ENCODE data around the gene BMP6.
"Not testable (repeated sequence)": the region's sequence is repeated elsewhere in the genome, so short reads cannot be mapped to it uniquely, and the experiment has no call there.

Gene BMP6

DNA sequence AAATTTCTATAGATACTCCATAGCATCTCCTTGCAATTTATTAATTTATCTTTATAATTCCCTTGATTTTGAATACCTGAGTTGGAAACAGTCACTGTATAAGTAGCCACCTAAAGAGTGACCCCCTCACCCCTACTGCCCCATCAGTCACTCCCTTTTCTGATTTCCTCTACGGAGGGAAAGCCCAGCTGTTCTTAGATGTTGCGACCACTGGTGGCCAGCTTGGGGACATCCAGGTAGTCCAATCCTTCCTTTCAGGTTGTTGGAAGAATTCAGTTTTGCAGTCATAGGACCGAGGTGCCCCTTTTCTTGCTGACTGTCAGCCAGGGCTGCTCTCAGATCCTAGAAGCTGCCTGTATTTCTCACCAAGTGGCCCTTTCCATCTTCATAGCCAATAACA lies 87.8 kb downstream of the BMP6 start:
- no peak overlapping the region for H3K9ac ChIP-seq (ENCODE audit: low read length)
- H3K79me2 ChIP-seq (ENCODE audit: low read length) = peaks cover 75% of the 10 kb centered on the region
- no peak overlapping the region for H3K4me2 ChIP-seq (ENCODE audit: low read depth, low read length)
- no peaks in the 10 kb centered on the region for H3K9me2 ChIP-seq (replicated peaks; ENCODE audit: insufficient read depth, low read length)
- no peaks in the 10 kb centered on the region for H3K27me3 ChIP-seq (replicated peaks; ENCODE audit: insufficient read depth, low read length)
- no peak overlapping the region for H3K4me3 ChIP-seq (ENCODE audit: low read length)
- DNase-seq = no peak
- no peaks in the 10 kb centered on the region for H4K20me1 ChIP-seq (ENCODE audit: insufficient read depth, low read length)
- H2AFZ ChIP-seq (ENCODE audit: low read length) = no peak overlapping the region
- peaks cover 18% of the 10 kb centered on the region for H3F3A ChIP-seq (ENCODE audit: insufficient read depth, low read length)
- H3K36me3 ChIP-seq (replicated peaks; ENCODE audit: insufficient read depth, low read length) = 0 out of 2 replicates have a peak, but pooled peaks cover 3% of the 10 kb centered on the region
- H3K9me3 ChIP-seq (replicated peaks; ENCODE audit: insufficient read depth, low read length) = no peaks in the 10 kb centered on the region
- H3K27ac ChIP-seq (ENCODE audit: low read length) = no peak overlapping the region
- peaks cover 18% of the 10 kb centered on the region for H3K4me1 ChIP-seq (ENCODE audit: low read length)
- no peak for TF ChIP-seq EZH2 (optimal IDR thresholded peaks at IDR 0.05; ENCODE audit: low read depth, low read length)
- TF ChIP-seq, protein P1, sequence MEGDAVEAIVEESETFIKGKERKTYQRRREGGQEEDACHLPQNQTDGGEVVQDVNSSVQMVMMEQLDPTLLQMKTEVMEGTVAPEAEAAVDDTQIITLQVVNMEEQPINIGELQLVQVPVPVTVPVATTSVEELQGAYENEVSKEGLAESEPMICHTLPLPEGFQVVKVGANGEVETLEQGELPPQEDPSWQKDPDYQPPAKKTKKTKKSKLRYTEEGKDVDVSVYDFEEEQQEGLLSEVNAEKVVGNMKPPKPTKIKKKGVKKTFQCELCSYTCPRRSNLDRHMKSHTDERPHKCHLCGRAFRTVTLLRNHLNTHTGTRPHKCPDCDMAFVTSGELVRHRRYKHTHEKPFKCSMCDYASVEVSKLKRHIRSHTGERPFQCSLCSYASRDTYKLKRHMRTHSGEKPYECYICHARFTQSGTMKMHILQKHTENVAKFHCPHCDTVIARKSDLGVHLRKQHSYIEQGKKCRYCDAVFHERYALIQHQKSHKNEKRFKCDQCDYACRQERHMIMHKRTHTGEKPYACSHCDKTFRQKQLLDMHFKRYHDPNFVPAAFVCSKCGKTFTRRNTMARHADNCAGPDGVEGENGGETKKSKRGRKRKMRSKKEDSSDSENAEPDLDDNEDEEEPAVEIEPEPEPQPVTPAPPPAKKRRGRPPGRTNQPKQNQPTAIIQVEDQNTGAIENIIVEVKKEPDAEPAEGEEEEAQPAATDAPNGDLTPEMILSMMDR (IDR thresholded peaks at IDR 0.05; ENCODE audit: low read length) = no peak
- TF ChIP-seq EZH2phosphoT487 (IDR thresholded peaks at IDR 0.05; ENCODE audit: low read length) = no peak

DNA sequence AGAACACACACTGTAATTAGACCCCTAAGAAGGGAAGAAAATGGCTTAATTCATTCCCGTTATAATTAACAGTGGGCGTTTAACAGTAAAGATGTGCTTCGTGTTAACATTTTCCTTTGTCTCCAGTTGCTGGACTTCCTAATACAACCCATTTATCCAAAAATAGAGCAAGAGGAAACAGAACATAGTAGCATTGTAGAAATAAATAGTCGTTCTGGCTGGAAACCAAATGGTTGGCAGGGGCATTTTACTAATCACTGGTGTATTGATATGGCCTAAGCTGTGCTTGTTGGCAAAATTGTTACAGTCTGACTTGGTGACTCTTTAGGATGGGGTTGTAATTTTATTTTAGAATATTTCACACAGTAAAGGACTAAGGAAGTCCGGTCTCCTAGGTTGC lies 89.8 kb downstream of the BMP6 start:
- TF ChIP-seq, protein P1 (IDR thresholded peaks at IDR 0.05; ENCODE audit: low read length) = no peak
- TF ChIP-seq EZH2phosphoT487 (IDR thresholded peaks at IDR 0.05; ENCODE audit: low read length) = no peak
- TF ChIP-seq EZH2 (optimal IDR thresholded peaks at IDR 0.05; ENCODE audit: low read depth, low read length) = no peak
- no peak for DNase-seq

DNA sequence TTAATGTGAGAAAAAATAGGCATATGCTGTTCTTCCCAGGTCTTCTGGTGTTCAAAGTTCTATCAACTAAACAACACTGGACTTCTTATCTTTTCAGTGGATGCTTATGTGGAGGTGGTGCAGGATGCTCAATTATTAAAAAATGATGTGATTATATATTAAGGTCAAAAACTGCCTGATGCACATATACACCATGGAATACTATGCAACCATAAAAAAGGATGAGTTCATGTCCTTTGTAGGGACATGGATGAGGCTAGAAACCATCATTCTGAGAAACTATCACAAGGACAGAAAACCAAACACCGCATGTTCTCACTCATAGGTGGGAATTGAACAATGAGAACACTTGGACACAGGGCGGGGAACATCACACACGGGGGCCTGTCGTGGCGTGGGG lies 91.3 kb downstream of the BMP6 start:
- H3K9ac ChIP-seq (ENCODE audit: low read length); H3K27me3 ChIP-seq (replicated peaks; ENCODE audit: insufficient read depth, low read length); H3K4me2 ChIP-seq (ENCODE audit: low read depth, low read length); H3K9me2 ChIP-seq (replicated peaks; ENCODE audit: insufficient read depth, low read length); H3K4me1 ChIP-seq (ENCODE audit: low read length); H3K9me3 ChIP-seq (replicated peaks; ENCODE audit: insufficient read depth, low read length); H3K27ac ChIP-seq (ENCODE audit: low read length); H3K36me3 ChIP-seq (replicated peaks; ENCODE audit: insufficient read depth, low read length); DNase-seq; H2AFZ ChIP-seq (ENCODE audit: low read length); H4K20me1 ChIP-seq (ENCODE audit: insufficient read depth, low read length); H3K4me3 ChIP-seq (ENCODE audit: low read length); H3F3A ChIP-seq (ENCODE audit: insufficient read depth, low read length): not testable (repeated sequence)
- peaks cover 81% of the 10 kb centered on the region for H3K79me2 ChIP-seq (ENCODE audit: low read length)

More for the DNA sequence above, 89.8 kb downstream of the BMP6 start:
- Histone ChIP-seq H3F3A (ENCODE audit: insufficient read depth, low read length) (peaks cover 18% of the 10 kb centered on the region), H3K9me2 (replicated peaks; ENCODE audit: insufficient read depth, low read length) (no peaks in the 10 kb centered on the region), H3K9me3 (replicated peaks; ENCODE audit: insufficient read depth, low read length) (no peaks in the 10 kb centered on the region), H3K36me3 (replicated peaks; ENCODE audit: insufficient read depth, low read length) (no peaks in the 10 kb centered on the region), H3K4me2 (ENCODE audit: low read depth, low read length) (no peak overlapping the region), H3K4me1 (ENCODE audit: low read length) (peaks cover 18% of the 10 kb centered on the region), H3K27me3 (replicated peaks; ENCODE audit: insufficient read depth, low read length) (no peaks in the 10 kb centered on the region), H2AFZ (ENCODE audit: low read length) (no peak overlapping the region), H3K27ac (ENCODE audit: low read length) (no peak overlapping the region), H4K20me1 (ENCODE audit: insufficient read depth, low read length) (no peaks in the 10 kb centered on the region), H3K4me3 (ENCODE audit: low read length) (no peak overlapping the region), H3K9ac (ENCODE audit: low read length) (no peak overlapping the region), H3K79me2 (ENCODE audit: low read length) (peaks cover 78% of the 10 kb centered on the region)

DNA sequence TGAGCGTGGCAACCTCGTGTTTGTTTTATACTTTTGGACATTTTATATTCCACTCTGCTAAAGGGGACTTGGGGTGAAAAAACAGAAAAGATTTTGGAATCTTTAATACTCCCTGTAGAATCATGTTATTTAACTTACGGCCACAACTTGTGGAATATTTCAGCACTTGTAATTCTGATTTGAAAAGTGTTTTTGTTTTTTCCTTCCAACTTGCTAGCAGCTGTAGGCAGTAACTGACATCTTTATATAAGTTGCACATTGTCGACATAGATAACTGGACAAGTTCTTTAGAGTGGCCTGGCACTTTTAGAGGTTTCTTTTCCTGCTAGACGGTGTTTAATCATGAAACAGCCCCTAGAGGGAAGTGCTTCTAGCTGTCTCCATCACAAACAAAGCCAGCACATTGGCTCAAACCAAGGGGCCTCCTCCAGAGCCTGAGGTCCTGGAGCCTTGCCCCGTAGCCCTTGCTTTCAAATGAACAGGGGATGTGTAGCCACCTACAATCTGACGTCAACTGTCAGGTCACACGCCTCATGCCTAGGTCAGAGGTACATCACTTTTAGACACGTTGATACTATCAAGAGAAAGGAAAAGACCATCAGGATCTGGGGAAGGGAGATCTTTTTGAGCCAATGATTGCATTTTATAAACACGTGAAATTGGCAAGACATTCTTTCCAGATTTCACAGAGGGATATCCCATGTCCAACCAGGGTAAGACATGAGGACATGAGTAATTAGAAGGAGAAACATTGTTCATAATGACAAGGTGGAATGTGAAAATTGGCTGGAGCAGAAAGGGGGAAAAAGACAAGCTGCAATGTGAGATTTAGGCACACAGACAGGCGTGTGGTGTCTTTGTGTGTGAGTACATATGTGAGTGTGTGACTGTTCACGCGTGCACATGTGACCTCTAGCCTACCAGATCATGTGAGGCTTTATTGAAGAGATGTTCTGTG lies 92.6 kb downstream of the BMP6 start:
- no peak for DNase-seq
- Histone ChIP-seq H3F3A (ENCODE audit: insufficient read depth, low read length) (0 out of 2 replicates have a peak, but pooled peaks cover 6% of the 10 kb centered on the region), H3K79me2 (ENCODE audit: low read length) (peaks cover 91% of the 10 kb centered on the region), H3K27ac (ENCODE audit: low read length) (no peak overlapping the region), H3K4me2 (ENCODE audit: low read depth, low read length) (no peak overlapping the region), H3K9ac (ENCODE audit: low read length) (no peak overlapping the region), H3K9me2 (replicated peaks; ENCODE audit: insufficient read depth, low read length) (no peaks in the 10 kb centered on the region), H4K20me1 (ENCODE audit: insufficient read depth, low read length) (no peaks in the 10 kb centered on the region), H3K36me3 (replicated peaks; ENCODE audit: insufficient read depth, low read length) (no peaks in the 10 kb centered on the region), H3K9me3 (replicated peaks; ENCODE audit: insufficient read depth, low read length) (no peaks in the 10 kb centered on the region), H3K4me1 (ENCODE audit: low read length) (no peaks in the 10 kb centered on the region), H3K4me3 (ENCODE audit: low read length) (no peak overlapping the region), H3K27me3 (replicated peaks; ENCODE audit: insufficient read depth, low read length) (no peaks in the 10 kb centered on the region), H2AFZ (ENCODE audit: low read length) (no peak overlapping the region)
- TF ChIP-seq EZH2phosphoT487 (IDR thresholded peaks at IDR 0.05; ENCODE audit: low read length) (no peak), EZH2 (optimal IDR thresholded peaks at IDR 0.05; ENCODE audit: low read depth, low read length) (no peak)
- TF ChIP-seq, protein P1 (IDR thresholded peaks at IDR 0.05; ENCODE audit: low read length) = no peak

All from MM.1S (cell line).